ENCODE measurements around the gene EXOSC3. TPM values are rescaled to one million over a fixed set of nuclear protein-coding genes. Genes with fewer than 3 reads are reported as not detected.

The EXOSC3 gene
- total and polyA plus RNA-seq, 2 donors from 2014 or later: 31.6 to 32.3 TPM

GRCh38 chr9:37751186-37751585, 33.7 kb downstream of the EXOSC3 start:
- Histone ChIP-seq H3K4me1 (ENCODE audit: control insufficient read depth in 2 of 3, insufficient read depth in 2 of 3, low read depth in 1 of 3, low read length in 3 of 3) (peaks cover 2 to 7% (median 5%) of the 10 kb centered on the region in 3 donors), H3K36me3 (ENCODE audit: control insufficient read depth in 2 of 3, insufficient read depth in 3 of 3, low read length in 3 of 3) (no peaks in the 10 kb centered on the region), H3K27me3 (ENCODE audit: control insufficient read depth, insufficient read depth, low read length) (no peaks in the 10 kb centered on the region), H3K27ac (ENCODE audit: low read depth in 2 of 2, low read length in 2 of 2) (no peak overlapping the region), H3K9ac (ENCODE audit: low read length in 3 of 3) (no peak overlapping the region), H3K4me3 (ENCODE audit: low read length in 3 of 3) (no peak overlapping the region), H3K9me3 (ENCODE audit: control insufficient read depth in 2 of 3, insufficient read depth in 1 of 3, low read length in 3 of 3) (peaks cover 0 to 4% (median 0%) of the 10 kb centered on the region in 3 donors)
- no peak for DNase-seq
- intact Hi-C loops (cut with DNase I): no loop called here
- FAIRE-seq: no peak
- TF ChIP-seq CTCF (IDR thresholded peaks at IDR 0.05; ENCODE audit: borderline replicate concordance, extremely low read depth, insufficient read depth): no peak

- peaks cover 0 to 4% (median 0%) of the 10 kb centered on the region in 3 donors for H3K4me1 ChIP-seq (ENCODE audit: control insufficient read depth in 2 of 3, insufficient read depth in 2 of 3, low read depth in 1 of 3, low read length in 3 of 3)
- no peaks in the 10 kb centered on the region for H3K27me3 ChIP-seq (ENCODE audit: control insufficient read depth, insufficient read depth, low read length)
- intact Hi-C loops (cut with DNase I): no loop called here
- H3K27ac ChIP-seq (ENCODE audit: low read depth in 2 of 2, low read length in 2 of 2): no peak overlapping the region
- no peak overlapping the region for H3K9ac ChIP-seq (ENCODE audit: low read length in 3 of 3)
- no peaks in the 10 kb centered on the region for H3K36me3 ChIP-seq (ENCODE audit: control insufficient read depth in 2 of 3, insufficient read depth in 3 of 3, low read length in 3 of 3)
- peaks cover 0 to 4% (median 0%) of the 10 kb centered on the region in 3 donors for H3K9me3 ChIP-seq (ENCODE audit: control insufficient read depth in 2 of 3, insufficient read depth in 1 of 3, low read length in 3 of 3)
- no peak for TF ChIP-seq CTCF (IDR thresholded peaks at IDR 0.05; ENCODE audit: borderline replicate concordance, extremely low read depth, insufficient read depth)
- FAIRE-seq (no peak), DNase-seq (no peak)
- H3K4me3 ChIP-seq (ENCODE audit: low read length in 3 of 3): no peak overlapping the region
Measured at GRCh38 chr9:37749129-37749528, 35.7 kb downstream of the EXOSC3 start.

GRCh38 chr9:37747271-37747753, 37.6 kb downstream of the EXOSC3 start:
- no peaks in the 10 kb centered on the region for H3K27me3 ChIP-seq (ENCODE audit: control insufficient read depth, insufficient read depth, low read length)
- intact Hi-C loops (cut with DNase I): no loop called here
- peaks cover 0 to 3% (median 0%) of the 10 kb centered on the region in 3 donors for H3K4me1 ChIP-seq (ENCODE audit: control insufficient read depth in 2 of 3, insufficient read depth in 2 of 3, low read depth in 1 of 3, low read length in 3 of 3)
- H3K9me3 ChIP-seq (ENCODE audit: control insufficient read depth in 2 of 3, insufficient read depth in 1 of 3, low read length in 3 of 3): no peaks in the 10 kb centered on the region
- no peaks in the 10 kb centered on the region for H3K36me3 ChIP-seq (ENCODE audit: control insufficient read depth in 2 of 3, insufficient read depth in 3 of 3, low read length in 3 of 3)
- DNase-seq (peak in 4 of 5 donors; percentile 54 to 74 (median 59)), FAIRE-seq (no peak)
- H3K9ac ChIP-seq (ENCODE audit: low read length in 3 of 3): no peak overlapping the region
- H3K4me3 ChIP-seq (ENCODE audit: low read length in 3 of 3): no peak overlapping the region
- H3K27ac ChIP-seq (ENCODE audit: low read depth in 2 of 2, low read length in 2 of 2): no peak overlapping the region
- peak; percentile 81 for TF ChIP-seq CTCF (IDR thresholded peaks at IDR 0.05; ENCODE audit: borderline replicate concordance, extremely low read depth, insufficient read depth)

Measured in kidney (tissue), 14 donors.